Measurements from ENCODE around the gene SLC35F6.

- TF ChIP-seq CTCF (conservative IDR thresholded peaks at IDR 0.05; ENCODE audit: low read depth, low read length), result no peak
- TF ChIP-seq EZH2 (IDR thresholded peaks at IDR 0.05; ENCODE audit: low read length, unreplicated experiment), result no peak
Observed at GRCh38 chr2:26730549-26731344, 33.3 kb upstream of the SLC35F6 start.
